GM18868 (cell line): ENCODE results near the gene CTNNA3.

Experiments
- ATAC-seq: cut with Tn5 transposase; IDR thresholded peaks from one replicate; pipeline ENCODE4 v1.9.1; 2021; ENCODE audit warnings: mild to moderate bottlenecking, moderate library complexity; ENCODE audit not compliant: unreplicated experiment

The CTNNA3 gene

DNA sequence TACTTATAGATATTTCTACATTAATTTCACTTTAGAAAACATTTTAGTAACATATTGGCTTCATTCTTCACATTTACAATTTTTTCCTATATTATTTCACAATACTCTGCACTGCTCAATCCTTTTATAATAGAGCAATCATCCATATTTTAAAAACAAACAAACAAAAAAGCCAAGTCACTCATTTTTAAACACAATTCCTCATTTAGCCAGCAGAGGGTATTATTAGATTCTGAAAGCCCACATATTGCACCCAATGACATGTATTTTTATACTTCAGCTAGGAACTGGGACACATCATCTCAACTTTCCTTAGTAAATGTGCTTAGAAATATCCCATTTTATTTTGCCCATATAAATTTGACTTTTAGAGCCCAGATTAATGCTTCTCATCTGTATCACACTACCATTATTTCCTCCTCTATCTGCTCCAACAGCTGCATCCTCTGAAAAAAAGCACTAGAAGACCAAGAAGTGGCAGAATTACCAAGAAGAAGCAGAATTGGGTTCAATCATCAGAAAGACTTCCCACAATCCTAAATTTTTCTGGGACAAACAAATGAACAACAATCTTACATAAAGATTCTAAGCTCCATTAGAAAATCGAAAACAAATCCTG lies 29.5 kb downstream of the CTNNA3 start:
- peak; percentile 44 for ATAC-seq

GRCh38 chr10:67665491-67665890 lies 30.5 kb downstream of the CTNNA3 start:
- ATAC-seq: peak; percentile 73

DNA sequence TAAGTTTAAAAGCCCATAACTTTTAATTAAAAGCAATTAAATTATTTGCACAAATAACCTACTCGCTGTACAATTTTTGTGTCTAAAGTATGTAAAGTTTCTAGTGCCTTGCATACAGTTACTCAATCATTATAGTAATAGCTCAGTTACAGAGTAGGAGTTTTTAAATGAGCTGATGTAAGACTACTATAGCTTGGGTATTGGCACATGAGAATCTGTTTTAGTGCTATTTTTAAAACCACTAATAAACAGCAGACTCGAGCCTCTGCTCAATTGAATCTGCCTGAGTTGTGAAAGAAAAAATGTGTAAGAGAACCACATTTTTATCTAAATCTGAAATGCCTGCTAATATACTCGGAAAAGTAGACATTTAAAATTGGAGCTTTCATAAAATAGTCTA lies 31.1 kb downstream of the CTNNA3 start:
- no peak for ATAC-seq

GRCh38 chr10:67663449-67664087 lies 32.4 kb downstream of the CTNNA3 start:
- ATAC-seq: no peak

DNA sequence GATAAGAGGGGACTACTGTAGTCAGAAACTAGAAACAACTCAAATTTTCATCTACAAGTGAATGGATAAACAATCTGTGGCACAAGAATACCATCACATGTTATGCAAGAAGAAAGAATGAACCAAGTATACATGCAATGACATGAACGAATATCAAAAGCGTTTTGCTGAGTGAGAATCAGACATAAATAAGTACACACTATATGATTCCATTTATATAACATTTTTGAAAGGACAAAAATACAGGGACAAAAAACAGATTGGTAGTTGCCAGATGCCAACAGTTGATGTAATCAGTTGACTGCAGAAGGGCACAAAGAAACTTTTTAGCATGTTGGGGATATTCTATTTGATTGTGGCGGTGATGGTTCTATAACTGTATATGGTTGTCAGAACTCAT lies 33.6 kb downstream of the CTNNA3 start:
- no peak for ATAC-seq

GRCh38 chr10:67659497-67659896 lies 36.5 kb downstream of the CTNNA3 start:
- no peak for ATAC-seq

- peak; percentile 39 for ATAC-seq
These were observed 38.2 kb downstream of the CTNNA3 start for GRCh38 chr10:67657775-67658174.

GRCh38 chr10:67650558-67650957 lies 45.4 kb downstream of the CTNNA3 start:
- no peak for ATAC-seq

GRCh38 chr10:67648613-67649229 lies 47.3 kb downstream of the CTNNA3 start:
- no peak for ATAC-seq

DNA sequence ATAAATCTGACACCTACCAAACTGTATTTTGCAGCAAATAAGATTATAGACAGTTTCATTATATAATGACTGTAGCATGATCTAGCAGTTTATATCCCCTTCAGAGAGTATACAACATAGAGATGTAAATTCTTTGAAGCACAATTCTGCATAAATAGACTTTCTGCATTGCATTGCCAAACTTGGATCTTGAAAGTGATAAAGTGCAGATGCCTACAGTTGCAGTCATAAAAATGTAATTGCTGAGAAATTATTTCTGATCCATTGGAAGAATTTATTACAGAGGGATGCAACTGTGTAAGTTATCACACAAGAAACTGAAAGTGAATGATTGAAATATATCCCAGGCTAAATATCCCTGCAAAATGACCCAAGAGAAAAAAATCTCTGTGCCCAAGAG lies 65.1 kb downstream of the CTNNA3 start:
- ATAC-seq: no peak

DNA sequence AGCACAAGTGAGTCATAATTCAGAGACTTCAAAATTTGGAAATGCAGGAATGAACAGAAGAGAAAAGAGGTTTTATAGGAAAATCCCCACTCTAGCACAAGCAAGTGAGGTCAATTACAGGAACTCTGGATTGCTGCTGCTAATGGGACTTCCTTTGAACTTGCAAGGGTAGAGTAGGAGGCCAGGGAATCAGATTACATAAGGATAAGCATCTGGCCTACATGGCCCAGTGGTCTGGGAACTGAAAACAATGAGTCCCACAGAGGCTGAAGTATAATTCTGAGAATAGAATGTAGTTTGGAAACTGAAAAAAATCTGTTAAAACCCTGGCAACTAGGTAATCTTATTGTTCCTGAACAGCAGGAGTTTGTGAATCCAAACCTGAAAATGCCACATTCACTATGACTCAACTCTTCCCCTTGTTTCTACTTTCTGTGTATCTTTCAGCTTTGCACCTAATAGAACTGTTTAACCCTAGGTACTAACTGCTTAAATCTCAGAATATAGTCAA lies 66.5 kb downstream of the CTNNA3 start:
- peak; percentile 72 for ATAC-seq

- no peak for ATAC-seq
These were observed 73.0 kb downstream of the CTNNA3 start for GRCh38 chr10:67622984-67623383.

- ATAC-seq: no peak
These were observed 73.5 kb downstream of the CTNNA3 start for GRCh38 chr10:67622511-67622910.

DNA sequence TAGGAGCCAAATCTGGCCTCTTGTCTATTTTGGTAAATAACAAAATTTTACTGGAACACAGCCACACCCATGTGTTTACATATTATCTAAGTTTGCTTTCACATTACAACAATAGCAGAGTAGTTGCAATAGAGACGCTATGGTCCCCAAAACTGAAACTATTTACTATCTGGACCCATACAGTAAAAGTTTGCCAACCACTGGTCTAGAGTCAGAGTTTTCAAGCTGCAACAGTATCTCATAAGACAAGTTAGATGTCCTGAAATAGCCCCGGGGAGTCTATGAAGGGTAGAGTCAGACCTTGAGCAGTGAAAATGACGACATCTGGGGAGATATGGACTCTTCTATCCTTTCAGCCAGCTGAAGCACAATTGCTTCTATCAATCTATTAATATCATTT lies 74.2 kb downstream of the CTNNA3 start:
- peak; percentile 59 for ATAC-seq

- no peak for ATAC-seq
These were observed 77.9 kb downstream of the CTNNA3 start for GRCh38 chr10:67618116-67618515.

DNA sequence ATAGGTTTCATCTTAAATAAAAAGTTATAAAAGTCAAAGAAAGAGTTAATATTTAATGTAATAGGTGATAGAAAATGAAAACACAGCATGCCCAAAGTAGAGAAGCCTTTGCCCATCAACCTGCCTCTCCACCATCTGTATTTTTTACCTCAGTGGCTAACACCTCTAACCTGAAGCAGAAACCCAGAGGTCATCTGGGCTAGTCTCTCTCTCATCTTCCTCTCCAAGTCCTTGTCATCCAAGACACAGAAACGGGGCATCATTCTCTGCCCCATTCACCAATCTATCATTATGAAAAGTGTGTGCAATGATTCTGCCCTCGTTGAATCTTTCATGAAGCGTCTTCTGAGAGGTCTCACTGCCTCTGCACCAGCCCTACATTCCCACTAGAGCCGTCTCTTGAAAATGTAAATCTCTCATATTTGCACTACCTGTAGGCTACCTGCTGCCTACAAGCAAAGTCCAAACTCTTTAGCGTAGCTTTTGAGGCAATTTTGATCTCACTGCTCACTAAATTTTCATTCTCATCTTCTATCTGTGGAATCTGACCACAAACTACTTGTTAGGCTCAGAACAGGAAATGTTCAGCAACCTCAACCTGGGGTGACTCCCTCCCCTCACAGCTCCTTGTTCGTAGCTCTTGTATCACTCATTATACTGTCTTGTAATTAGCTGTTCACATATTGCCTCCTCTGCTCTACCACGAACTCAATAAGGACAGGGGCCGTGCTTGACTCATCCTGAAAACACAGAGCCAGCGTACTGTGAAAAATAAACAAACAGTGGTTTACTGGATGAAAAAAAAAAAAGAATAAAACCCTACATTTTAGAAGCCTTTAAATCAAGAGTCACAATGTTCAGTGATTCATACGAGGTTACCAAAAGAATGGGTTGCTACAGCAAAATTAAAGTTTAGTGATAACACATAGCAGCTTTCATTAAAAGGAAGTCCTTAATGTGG lies 83.1 kb downstream of the CTNNA3 start:
- ATAC-seq: peak; percentile 98

DNA sequence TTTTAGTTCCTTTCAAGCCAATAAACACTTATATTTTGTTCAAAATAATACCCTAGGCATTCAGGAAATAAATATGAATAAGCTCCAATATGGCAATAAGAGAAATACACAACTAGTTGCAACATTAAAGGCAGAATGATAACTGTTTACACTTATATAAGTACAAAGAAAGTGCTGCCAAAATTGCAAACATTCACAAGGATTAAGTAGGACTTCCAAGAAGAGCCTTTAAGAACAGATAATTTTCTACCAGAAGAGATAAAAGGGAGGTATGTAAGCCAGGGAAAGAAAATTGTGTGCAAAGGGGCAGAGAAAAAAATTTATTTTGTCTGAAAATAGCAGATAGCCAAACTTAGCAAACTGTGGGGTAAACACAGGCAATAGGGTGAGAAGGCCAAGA lies 83.8 kb downstream of the CTNNA3 start:
- no peak for ATAC-seq

DNA sequence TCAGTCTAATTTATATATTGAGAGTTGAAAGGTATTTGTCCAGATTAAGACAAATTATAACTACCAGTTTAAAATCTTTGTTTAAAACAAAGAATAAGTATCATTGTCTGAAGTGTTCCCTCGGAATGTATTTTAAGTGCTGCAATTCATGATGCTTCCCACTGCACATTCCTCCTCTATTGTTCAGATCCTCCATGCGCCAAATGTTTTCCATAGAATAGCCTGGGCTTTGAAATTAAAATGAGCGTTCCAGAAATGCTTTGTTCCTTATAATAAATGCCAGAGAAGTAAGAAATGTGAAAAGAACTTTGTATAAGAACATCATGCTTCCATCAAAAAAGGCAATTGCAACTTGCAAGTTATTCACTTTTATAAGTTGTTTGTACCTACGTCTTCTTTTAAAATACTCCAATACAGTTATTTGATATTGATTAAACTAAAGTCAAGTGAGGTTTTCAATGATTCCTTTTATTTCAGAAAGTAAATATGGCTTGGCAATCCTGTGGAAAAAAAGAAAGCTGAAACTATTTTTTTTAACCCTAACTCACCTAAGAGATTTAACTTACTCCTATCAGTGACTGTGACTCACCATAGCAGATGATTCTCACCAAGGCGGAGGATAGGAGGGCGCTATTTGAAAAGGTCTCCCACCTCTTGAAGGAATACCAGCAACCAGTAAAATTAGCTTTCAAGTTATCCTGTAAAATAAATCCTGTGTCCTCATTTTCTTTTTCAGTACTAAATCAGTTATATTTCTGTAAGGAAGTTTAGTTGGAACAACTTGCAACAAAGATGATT lies 85.8 kb downstream of the CTNNA3 start:
- no peak for ATAC-seq

- no peak for ATAC-seq
These were observed 88.0 kb downstream of the CTNNA3 start for GRCh38 chr10:67608001-67608400.

DNA sequence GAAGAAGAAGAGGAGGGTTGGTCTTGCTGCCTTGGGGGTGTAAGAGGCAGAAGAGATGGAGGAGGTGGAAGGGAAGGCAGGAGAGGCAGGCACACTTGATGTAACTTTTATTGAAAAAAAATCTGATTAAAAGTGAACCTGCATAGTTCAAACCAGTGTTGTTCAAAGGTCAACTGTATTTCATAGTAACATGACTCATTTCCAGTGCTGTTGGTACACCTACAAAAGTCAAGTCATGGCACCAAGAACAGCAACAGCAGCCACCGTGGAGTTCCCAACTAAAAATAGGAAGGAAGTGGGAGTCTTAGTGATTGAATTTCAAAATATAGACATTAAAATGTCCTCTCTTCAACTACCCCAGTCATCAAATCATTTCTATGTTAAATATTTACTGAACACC lies 88.5 kb downstream of the CTNNA3 start:
- ATAC-seq: no peak
